NB4 (cell line): ENCODE data around the gene TEF.

Experiments used
- CTCF ChIP-seq: IDR thresholded peaks from one replicate; pipeline ENCODE4 v1.5.1; 2012; ENCODE audit warnings: low read depth, low read length
- MAX ChIP-seq: IDR thresholded peaks from 2 replicates; pipeline ENCODE4 v1.6.1; 2011; ENCODE audit warnings: low read depth, low read length
- MYC ChIP-seq: IDR thresholded peaks from 2 replicates; pipeline ENCODE4 v1.6.1; 2011; ENCODE audit warnings: low read depth, low read length
- POLR2A ChIP-seq: IDR thresholded peaks from 2 replicates; pipeline ENCODE4 v1.6.1; 2011; ENCODE audit warnings: mild to moderate bottlenecking; ENCODE audit not compliant: insufficient read length; ENCODE audit errors: extremely low read depth

GRCh38 chr22:41341990-41342389, 39.8 kb upstream of the TEF start:
- TF ChIP-seq CTCF, result no peak
- no peak for TF ChIP-seq POLR2A
- TF ChIP-seq MYC, result no peak
- TF ChIP-seq MAX, result no peak
